ENCODE measurements around the gene RAB36. TPM values are rescaled to one million over a fixed set of nuclear protein-coding genes. Genes with fewer than 3 reads are reported as not detected.
A peak's percentile ranks its signal among the peaks of the same experiment; 100 is the strongest.

RAB36 gene
- total RNA-seq, 1 experiment from 2014 or later, result 1.4 TPM

DNA sequence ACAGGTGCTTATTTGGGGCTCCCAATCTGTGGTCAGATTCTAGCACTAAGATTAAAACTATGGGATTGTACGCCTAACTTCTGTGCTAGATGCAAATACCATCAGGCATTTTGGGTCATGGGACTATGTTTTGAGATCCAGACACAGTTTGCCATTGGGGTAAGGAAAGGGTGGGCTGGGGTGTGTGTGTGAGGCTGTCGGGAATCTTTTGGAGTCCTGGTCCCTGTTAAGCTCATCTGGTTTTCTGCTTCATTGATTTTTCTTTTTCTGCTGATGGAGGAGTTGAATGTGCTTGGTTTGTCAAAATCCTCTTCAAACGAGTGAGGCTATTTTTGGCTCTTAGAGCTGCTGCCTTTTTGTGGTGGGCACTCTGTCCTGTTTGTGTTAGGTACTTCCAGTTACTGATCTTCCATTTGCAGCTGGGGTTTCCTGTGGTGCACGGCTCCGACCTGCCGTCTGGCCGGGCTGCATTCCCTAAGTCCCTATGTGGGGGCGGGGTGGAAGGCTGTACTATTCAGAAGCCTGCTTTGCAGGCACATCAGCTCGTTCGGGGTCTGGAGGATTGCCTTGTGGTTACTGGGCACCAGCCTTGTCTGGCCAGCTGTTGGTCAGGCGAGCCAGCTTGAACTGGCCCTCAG lies 37.9 kb downstream of the RAB36 start:
- peaks cover 51% of the 10 kb centered on the region; the same call in 1 of the 2 replicates for H3K79me2 ChIP-seq (ENCODE audit: insufficient read depth, low read length)
- no peak overlapping the region for H3T11ph ChIP-seq (ENCODE audit: low read length)
- peaks cover 61 to 77% of the 10 kb centered on the region in 2 experiments for H3K4me1 Mint-ChIP-seq
- H3K4ac ChIP-seq (ENCODE audit: low read depth, low read length), result no peak overlapping the region
- H3K36me3 Mint-ChIP-seq (ENCODE audit: insufficient read depth in 1 of 3, low read depth in 3 of 3), result peaks cover 19 to 45% (median 33%) of the 10 kb centered on the region in 3 experiments
- peaks cover 6% of the 10 kb centered on the region for H4K20me1 ChIP-seq (ENCODE audit: control insufficient read depth, insufficient read depth, insufficient read length)
- H3K27ac Mint-ChIP-seq, result peak overlapping the region; percentile 80 to 97 (median 95)
- no peaks in the 10 kb centered on the region; a peak in 1 of 5 replicates for H3K9me3 Mint-ChIP-seq
- no peak overlapping the region for H3K9ac ChIP-seq (ENCODE audit: extremely low read depth, insufficient read length, low read length)
- peak overlapping the region; percentile 73 to 86 for H3K4me3 Mint-ChIP-seq
- TF ChIP-seq, protein P1, sequence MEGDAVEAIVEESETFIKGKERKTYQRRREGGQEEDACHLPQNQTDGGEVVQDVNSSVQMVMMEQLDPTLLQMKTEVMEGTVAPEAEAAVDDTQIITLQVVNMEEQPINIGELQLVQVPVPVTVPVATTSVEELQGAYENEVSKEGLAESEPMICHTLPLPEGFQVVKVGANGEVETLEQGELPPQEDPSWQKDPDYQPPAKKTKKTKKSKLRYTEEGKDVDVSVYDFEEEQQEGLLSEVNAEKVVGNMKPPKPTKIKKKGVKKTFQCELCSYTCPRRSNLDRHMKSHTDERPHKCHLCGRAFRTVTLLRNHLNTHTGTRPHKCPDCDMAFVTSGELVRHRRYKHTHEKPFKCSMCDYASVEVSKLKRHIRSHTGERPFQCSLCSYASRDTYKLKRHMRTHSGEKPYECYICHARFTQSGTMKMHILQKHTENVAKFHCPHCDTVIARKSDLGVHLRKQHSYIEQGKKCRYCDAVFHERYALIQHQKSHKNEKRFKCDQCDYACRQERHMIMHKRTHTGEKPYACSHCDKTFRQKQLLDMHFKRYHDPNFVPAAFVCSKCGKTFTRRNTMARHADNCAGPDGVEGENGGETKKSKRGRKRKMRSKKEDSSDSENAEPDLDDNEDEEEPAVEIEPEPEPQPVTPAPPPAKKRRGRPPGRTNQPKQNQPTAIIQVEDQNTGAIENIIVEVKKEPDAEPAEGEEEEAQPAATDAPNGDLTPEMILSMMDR (conservative IDR thresholded peaks at IDR 0.05), result no peak
- H2AFZ ChIP-seq (ENCODE audit: low read length), result no peak overlapping the region
- peaks cover 8% of the 10 kb centered on the region for H3K79me1 ChIP-seq (ENCODE audit: insufficient read depth, low read depth, low read length, poor library complexity, severe bottlenecking)
- peaks cover 9% of the 10 kb centered on the region; the same call in 1 of the 2 replicates for H3K4me1 ChIP-seq (ENCODE audit: insufficient read depth, low read length)
- H4K5ac ChIP-seq (ENCODE audit: insufficient read length, low read depth, low read length), result no peak overlapping the region
- no peak overlapping the region for H2BK120ac ChIP-seq (ENCODE audit: low read depth, low read length, poor library complexity, severe bottlenecking)
- H3K18ac ChIP-seq (ENCODE audit: insufficient read length, low read depth, low read length), result no peak overlapping the region
- H3K27me3 ChIP-seq (ENCODE audit: insufficient read depth, low read length), result no peaks in the 10 kb centered on the region; the same call in 1 of the 2 replicates
- H2AK5ac ChIP-seq (ENCODE audit: insufficient read length, low read length), result no peak overlapping the region
- H4K91ac ChIP-seq (ENCODE audit: insufficient read length, low read depth, low read length), result no peak overlapping the region
- no peak overlapping the region for H2BK5ac ChIP-seq (ENCODE audit: insufficient read length, low read length)
- H3K27ac ChIP-seq (ENCODE audit: insufficient read length, low read depth, low read length), result no peak overlapping the region
- H3K56ac ChIP-seq (ENCODE audit: insufficient read length, low read depth, low read length), result no peak overlapping the region
- no peak overlapping the region for H3K14ac ChIP-seq (ENCODE audit: insufficient read depth, low read length)
- H3K23ac ChIP-seq (ENCODE audit: insufficient read length, low read depth, low read length), result no peak overlapping the region
- H3K4me2 ChIP-seq (ENCODE audit: insufficient read depth, insufficient read length, low read length), result peak overlapping the region; percentile 90
- no peak overlapping the region for H2BK15ac ChIP-seq (ENCODE audit: low read depth, low read length)
- no peak overlapping the region for H2BK20ac ChIP-seq (ENCODE audit: low read depth, low read length, poor library complexity, severe bottlenecking)
- H3K27me3 Mint-ChIP-seq (ENCODE audit: low read depth), result peaks cover 12% of the 10 kb centered on the region
- H3K23me2 ChIP-seq (ENCODE audit: insufficient read length, low read depth, low read length, poor library complexity, severe bottlenecking), result peaks cover 21% of the 10 kb centered on the region
- no peak overlapping the region for H4K8ac ChIP-seq (replicated peaks; ENCODE audit: insufficient read length, low read depth, low read length)
- H2BK12ac ChIP-seq (ENCODE audit: insufficient read length, low read depth, low read length), result no peak overlapping the region
- DNase-seq, result peak; percentile 79
- WGBS (ENCODE audit: extremely low coverage, insufficient read length, low lambda C conversion rate), result no CpG with 5 or more reads among the region's 11 CpGs
- no peaks in the 10 kb centered on the region for H3K9me3 ChIP-seq (ENCODE audit: control insufficient read depth, low read depth, low read length)
